IPS-15b (cell line): ENCODE results near the gene GZMM.

Experiments used
- H3K27me3 ChIP-seq: one replicate; pipeline ENCODE4 v1.6.1; 2013; ENCODE audit warnings: low read length; ENCODE audit not compliant: control insufficient read depth, insufficient read depth
- H3K36me3 ChIP-seq: one replicate; pipeline ENCODE4 v1.6.1; 2013; ENCODE audit warnings: low read length; ENCODE audit not compliant: control insufficient read depth, insufficient read depth
- H3K4me1 ChIP-seq: one replicate; pipeline ENCODE4 v1.6.1; 2013; ENCODE audit warnings: mild to moderate bottlenecking, low read length; ENCODE audit not compliant: control insufficient read depth, insufficient read depth
- H3K4me3 ChIP-seq: one replicate; pipeline ENCODE4 v1.5.1; 2013; ENCODE audit warnings: low read depth, low read length
- H3K9ac ChIP-seq: one replicate; pipeline ENCODE4 v1.6.1; 2013; ENCODE audit warnings: low read depth, mild to moderate bottlenecking, low read length
- H3K9me3 ChIP-seq: one replicate; pipeline ENCODE4 v1.6.1; 2013; ENCODE audit warnings: mild to moderate bottlenecking, low read length; ENCODE audit not compliant: control insufficient read depth, insufficient read depth

The GZMM gene

DNA sequence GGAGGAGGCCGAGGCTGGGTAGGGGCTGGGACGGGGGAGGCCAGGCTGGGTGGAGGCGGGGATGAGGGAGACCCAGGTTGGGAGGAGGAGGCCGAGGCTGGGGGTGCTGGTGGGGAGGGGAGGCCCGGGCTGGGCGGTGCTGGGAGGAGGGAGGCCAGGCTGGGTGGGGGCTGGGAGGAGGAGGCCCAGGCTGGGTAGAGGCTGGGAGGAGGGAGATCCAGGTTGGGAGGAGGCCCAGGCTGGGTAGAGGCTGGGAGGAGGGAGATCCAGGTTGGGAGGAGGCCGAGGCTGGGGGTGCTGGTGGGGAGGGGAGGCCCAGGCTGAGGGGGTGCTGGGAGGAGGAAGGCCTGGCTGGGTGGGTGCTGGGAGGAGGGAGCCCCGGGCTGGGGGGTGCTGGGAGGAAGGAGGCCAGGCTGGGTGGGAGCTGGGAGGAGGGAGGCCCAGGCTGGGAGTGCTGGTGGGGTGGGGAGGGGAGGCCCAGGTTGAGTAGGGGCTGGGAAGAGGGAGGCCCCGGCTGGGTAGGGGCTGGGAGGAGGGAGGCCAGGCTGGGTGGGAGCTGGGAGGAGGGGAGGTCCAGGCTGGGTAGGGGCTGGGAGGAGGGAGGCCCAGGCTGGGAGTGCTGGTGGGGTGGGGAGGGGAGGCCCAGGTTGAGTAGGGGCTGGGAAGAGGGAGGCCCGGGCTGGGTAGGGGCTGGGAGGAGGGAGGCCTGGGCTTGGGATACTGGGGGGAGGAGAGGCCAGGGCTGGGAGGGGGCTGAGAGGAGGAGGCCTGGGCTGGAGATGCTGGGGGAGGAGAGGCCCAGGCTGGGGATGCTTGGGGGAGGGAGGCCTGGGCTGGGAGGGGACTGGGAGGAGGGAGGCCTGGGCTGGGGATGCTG lies 25.9 kb upstream of the GZMM start:
- Histone ChIP-seq H3K9ac (no peak overlapping the region), H3K9me3 (no peaks in the 10 kb centered on the region), H3K36me3 (no peaks in the 10 kb centered on the region), H3K27me3 (peaks cover 16% of the 10 kb centered on the region), H3K4me3 (no peak overlapping the region), H3K4me1 (no peaks in the 10 kb centered on the region)

DNA sequence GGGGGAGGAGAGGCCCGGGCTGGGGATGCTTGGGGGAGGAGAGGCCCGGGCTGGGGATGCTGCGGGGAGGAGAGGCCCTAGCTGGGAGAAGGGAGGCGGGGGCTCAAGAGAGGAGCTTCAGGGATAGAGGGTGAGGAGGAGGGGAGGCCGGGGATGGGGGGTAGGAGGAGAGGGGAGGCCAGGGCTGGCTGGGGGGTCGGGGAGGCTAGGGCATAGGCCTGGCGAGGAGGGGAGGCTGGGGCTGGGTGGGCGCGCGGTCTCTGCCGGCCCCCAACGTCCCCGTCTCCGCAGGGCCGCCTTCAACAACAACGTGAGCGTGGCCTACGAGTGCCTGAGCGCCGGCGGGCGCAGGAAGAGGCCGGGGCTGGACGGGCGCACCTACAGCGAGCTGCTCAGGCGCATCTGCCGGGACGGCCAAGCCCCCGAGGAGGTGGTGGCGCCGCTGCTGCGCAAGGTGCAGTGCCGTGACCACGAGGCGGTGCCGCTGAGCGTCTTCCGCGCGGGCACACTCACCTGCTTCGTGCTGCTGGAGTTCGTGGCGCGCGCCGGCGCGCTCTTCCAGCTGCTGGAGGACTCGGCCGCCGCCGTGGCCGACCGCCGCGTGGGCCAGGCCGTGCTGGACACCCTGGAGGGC lies 25.1 kb upstream of the GZMM start:
- H3K27me3 ChIP-seq = peaks cover 11% of the 10 kb centered on the region
- no peaks in the 10 kb centered on the region for H3K4me1 ChIP-seq
- no peaks in the 10 kb centered on the region for H3K9me3 ChIP-seq
- H3K9ac ChIP-seq = no peak overlapping the region
- H3K36me3 ChIP-seq = no peaks in the 10 kb centered on the region
- peak overlapping the region; percentile 26 for H3K4me3 ChIP-seq

GRCh38 chr19:519449-519865 lies 24.4 kb upstream of the GZMM start:
- Histone ChIP-seq H3K9me3 (no peaks in the 10 kb centered on the region), H3K4me1 (no peaks in the 10 kb centered on the region), H3K9ac (no peak overlapping the region), H3K4me3 (no peak overlapping the region), H3K36me3 (no peaks in the 10 kb centered on the region), H3K27me3 (peaks cover 4% of the 10 kb centered on the region)

DNA sequence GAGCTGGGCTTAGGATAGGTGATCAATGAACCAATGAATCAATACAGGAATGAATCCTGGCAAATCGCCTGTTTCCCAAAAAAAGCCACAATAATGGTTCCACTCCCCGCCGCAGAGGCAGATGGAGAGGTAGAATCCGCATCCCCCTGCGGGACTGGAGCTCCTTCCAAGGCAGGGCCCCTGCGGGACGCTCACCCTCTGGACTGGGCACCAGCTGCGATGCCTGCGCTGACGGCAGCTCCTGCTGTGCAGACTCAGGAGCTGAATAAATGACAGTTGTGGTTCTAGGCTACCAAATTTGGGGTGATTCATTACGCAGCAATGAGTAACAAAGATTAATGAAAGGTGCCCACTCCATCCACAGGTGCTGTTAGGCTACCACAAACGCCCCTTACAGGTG lies 21.1 kb upstream of the GZMM start:
- Histone ChIP-seq H3K4me3 (no peak overlapping the region), H3K36me3 (no peaks in the 10 kb centered on the region), H3K9me3 (no peaks in the 10 kb centered on the region), H3K27me3 (peaks cover 4% of the 10 kb centered on the region), H3K4me1 (no peaks in the 10 kb centered on the region), H3K9ac (no peak overlapping the region)

DNA sequence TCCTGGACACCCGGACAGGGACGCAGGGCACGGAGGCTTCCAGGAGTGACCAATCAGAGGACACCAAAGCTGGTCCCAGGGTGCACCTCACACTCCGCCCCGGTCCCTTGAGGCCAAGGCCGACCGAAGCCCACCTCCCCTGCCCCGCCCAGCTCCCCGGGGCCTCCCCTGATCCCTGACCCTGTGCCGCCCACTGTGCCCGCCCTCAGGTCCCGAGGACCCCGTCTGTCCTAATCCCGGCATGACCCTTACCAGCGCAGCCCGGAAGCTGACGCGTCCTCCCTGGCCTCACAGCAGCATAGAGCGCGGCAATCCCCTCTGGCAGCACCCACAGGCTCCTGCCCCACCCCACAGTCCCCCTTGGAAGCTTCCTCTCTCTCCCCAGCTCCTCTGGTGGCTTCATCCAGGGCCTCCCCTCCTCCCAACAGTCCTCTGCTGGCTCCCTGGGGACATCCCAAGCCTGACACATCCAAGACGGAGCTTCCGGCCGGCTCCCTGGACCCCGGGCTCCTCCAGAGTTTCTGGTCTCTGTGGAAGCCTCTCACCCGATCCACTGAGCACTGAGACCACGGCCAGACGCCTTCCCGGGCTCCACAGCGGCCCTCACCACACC lies 19.7 kb upstream of the GZMM start:
- Histone ChIP-seq H3K9ac (no peak overlapping the region), H3K9me3 (no peaks in the 10 kb centered on the region), H3K36me3 (no peaks in the 10 kb centered on the region), H3K4me3 (no peak overlapping the region), H3K4me1 (no peaks in the 10 kb centered on the region), H3K27me3 (peaks cover 4% of the 10 kb centered on the region)

- H3K9ac ChIP-seq = no peak overlapping the region
- H3K4me3 ChIP-seq = no peak overlapping the region
- H3K4me1 ChIP-seq = no peaks in the 10 kb centered on the region
- H3K36me3 ChIP-seq = no peaks in the 10 kb centered on the region
- no peaks in the 10 kb centered on the region for H3K9me3 ChIP-seq
- H3K27me3 ChIP-seq = peaks cover under 1% of the 10 kb centered on the region
Measured at GRCh38 chr19:525029-525428, 18.8 kb upstream of the GZMM start.

- Histone ChIP-seq H3K4me3 (no peak overlapping the region), H3K9ac (no peak overlapping the region), H3K4me1 (no peaks in the 10 kb centered on the region), H3K9me3 (no peaks in the 10 kb centered on the region), H3K36me3 (no peaks in the 10 kb centered on the region), H3K27me3 (no peaks in the 10 kb centered on the region)
Measured at GRCh38 chr19:525857-526419, 17.9 kb upstream of the GZMM start.

- Histone ChIP-seq H3K9me3 (no peaks in the 10 kb centered on the region), H3K4me1 (peaks cover 3% of the 10 kb centered on the region), H3K9ac (peak overlapping the region; percentile 24), H3K27me3 (no peaks in the 10 kb centered on the region), H3K4me3 (peak overlapping the region; percentile 65), H3K36me3 (peaks cover 10% of the 10 kb centered on the region)
Measured at GRCh38 chr19:530134-531008, 13.5 kb upstream of the GZMM start.

- peak overlapping the region; percentile 24 for H3K9ac ChIP-seq
- peaks cover 18% of the 10 kb centered on the region for H3K36me3 ChIP-seq
- peaks cover 3% of the 10 kb centered on the region for H3K4me1 ChIP-seq
- H3K4me3 ChIP-seq = peak overlapping the region; percentile 65
- H3K9me3 ChIP-seq = no peaks in the 10 kb centered on the region
- H3K27me3 ChIP-seq = no peaks in the 10 kb centered on the region
Measured at GRCh38 chr19:531009-531752, 12.7 kb upstream of the GZMM start.

DNA sequence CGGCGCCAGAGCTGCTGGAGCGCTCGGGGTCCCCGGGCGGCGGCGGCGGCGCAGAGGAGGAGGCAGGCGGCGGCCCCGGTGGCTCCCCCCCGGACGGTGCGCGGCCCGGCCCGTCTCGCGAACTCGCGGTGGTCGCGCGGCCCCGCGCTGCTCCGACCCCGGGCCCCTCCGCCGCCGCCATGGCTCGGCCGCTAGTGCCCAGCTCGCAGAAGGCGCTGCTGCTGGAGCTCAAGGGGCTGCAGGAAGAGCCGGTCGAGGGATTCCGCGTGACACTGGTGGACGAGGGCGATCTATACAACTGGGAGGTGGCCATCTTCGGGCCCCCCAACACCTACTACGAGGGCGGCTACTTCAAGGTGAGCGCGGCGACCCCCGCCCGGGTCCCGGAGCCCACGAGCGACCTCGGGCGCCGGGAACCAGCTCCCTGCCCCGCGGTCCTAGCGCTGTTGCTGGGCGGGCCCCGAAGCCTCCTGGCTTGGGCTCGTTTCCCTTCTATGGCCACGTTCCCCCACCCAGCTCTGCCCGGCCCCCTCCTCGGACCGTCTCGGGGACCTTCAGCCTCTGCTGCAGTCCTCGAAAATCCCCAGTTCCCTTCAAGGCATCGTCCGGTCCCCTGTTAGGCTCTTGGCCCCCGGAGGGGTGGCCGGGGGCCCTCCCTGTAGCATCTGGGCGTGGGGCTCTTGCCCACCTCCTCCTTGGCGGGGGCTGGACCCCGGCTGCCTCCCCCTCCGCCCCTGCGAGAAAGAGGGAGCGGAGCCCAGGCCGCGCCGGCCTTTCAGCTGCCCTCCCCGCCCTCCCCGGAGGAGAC lies 11.9 kb upstream of the GZMM start, which contains the start of gene CDC34:
Gene CDC34 (plus strand): TSS at position 8 of the 808 bp plus-strand sequence. CDS start 172 bp downstream, at position 180.
- Histone ChIP-seq H3K9ac (peak within 1 kb of the TSS; percentile 76), H3K4me3 (peak within 1 kb of the TSS; percentile 78), H3K4me1 (peaks cover 3% of the 10 kb centered on the region), H3K27me3 (no peaks in the 10 kb centered on the region), H3K36me3 (peaks cover 26% of the 10 kb centered on the region), H3K9me3 (no peaks in the 10 kb centered on the region)
